K562 (cell line): Measurements from ENCODE around the gene FLCN. TPM values are rescaled to one million over a fixed set of nuclear protein-coding genes. Genes with fewer than 3 reads are reported as not detected.
A peak's percentile ranks its signal among the peaks of the same experiment; 100 is the strongest.

Experiments used
- CBFA2T2 ChIP-seq: fragments of 450-650 bp; conservative IDR thresholded peaks from 2 replicates; pipeline ENCODE4 v1.6.1; 2017; ENCODE audit warnings: mild to moderate bottlenecking
- EWSR1 ChIP-seq: fragments of 450-650 bp; IDR thresholded peaks from 2 replicates; pipeline ENCODE4 v1.6.1; 2018; ENCODE audit warnings: borderline replicate concordance, mild to moderate bottlenecking, low read depth, moderate library complexity; ENCODE audit not compliant: partially characterized antibody
- FIP1L1 ChIP-seq: fragments of 200-400 bp; formaldehyde crosslinking; IDR thresholded peaks from 2 replicates; pipeline ENCODE4 v1.6.1; 2018; ENCODE audit warnings: mild to moderate bottlenecking, low read depth, low read length; ENCODE audit not compliant: poor library complexity, severe bottlenecking
- HDAC2 ChIP-seq: fragments of 450-650 bp; IDR thresholded peaks from 2 replicates; pipeline ENCODE4 v1.6.1; 2016; ENCODE audit warnings: mild to moderate bottlenecking
- HNRNPUL1 ChIP-seq: fragments of 200-400 bp; formaldehyde crosslinking; IDR thresholded peaks from 2 replicates; pipeline ENCODE4 v1.6.1; 2017; ENCODE audit warnings: low read length
- KDM1A ChIP-seq, 2 experiments: fragments of 450-650 bp; IDR thresholded peaks; 2 replicates each; pipeline ENCODE4 v1.6.1; 2016; ENCODE audit warnings: mild to moderate bottlenecking in 2 of 2
- NONO ChIP-seq, 2 experiments: fragments of 200-400 bp in 1 of 2; fragments of 450-650 bp in 1 of 2; formaldehyde crosslinking in 1 of 2; IDR thresholded peaks; 2 replicates each; pipeline ENCODE4 v1.6.1; 2017; ENCODE audit warnings: low read depth in 2 of 2, mild to moderate bottlenecking in 2 of 2, moderate library complexity in 2 of 2, low read length in 1 of 2
- PHF21A ChIP-seq: fragments of 450-650 bp; IDR thresholded peaks from 2 replicates; pipeline ENCODE4 v1.6.1; 2017; ENCODE audit warnings: low read depth, borderline replicate concordance
- POLR2G ChIP-seq: fragments of 200-400 bp; formaldehyde crosslinking; IDR thresholded peaks from 2 replicates; pipeline ENCODE4 v1.6.1; 2017; ENCODE audit warnings: low read depth, mild to moderate bottlenecking, antibody characterized with exemption, low read length, moderate library complexity
- SAFB ChIP-seq: fragments of 200-400 bp; formaldehyde crosslinking; IDR thresholded peaks from 2 replicates; pipeline ENCODE4 v1.6.1; 2017; ENCODE audit warnings: low read depth, low read length, borderline replicate concordance
- ZBTB7A ChIP-seq: IDR thresholded peaks from 2 replicates; pipeline ENCODE4 v1.6.1; 2011; ENCODE audit warnings: low read depth, mild to moderate bottlenecking, low read length, moderate library complexity, borderline replicate concordance; ENCODE audit not compliant: control insufficient read depth
- ZFP1 ChIP-seq: fragments of 450-650 bp; formaldehyde crosslinking; IDR thresholded peaks from 2 replicates; pipeline ENCODE4 v1.4.0; 2020; ENCODE audit warnings: mild to moderate bottlenecking, mixed read lengths
- polyA plus RNA-seq, 8 experiments: library from polyadenylated mRNA; depleted of rRNA in 4 of 8; stranded (reverse) in 5 of 8; unstranded in 3 of 8; fragments of >200 nt; fragmentation: Nextera tagmentation in 2 of 8; fragmentation: Illumina TruSeq in 1 of 8; extraction: Ambion mirVana in 2 of 8; extraction: Trizol in 1 of 8; gene quantifications; 2 replicates each; pipeline versions ENCODE4 v1.2.1 to v1.2.3, GENCODE V29; 2011 to 2014; ENCODE audit warnings: inconsistent platforms in 1 of 8, missing spikeins in 1 of 8
- total RNA-seq, 7 experiments: library from RNA; depleted of rRNA in 6 of 7; stranded (reverse); fragments of >200 nt in 6 of 7; fragmentation: Illumina TruSeq in 2 of 7; extraction: Trizol in 2 of 7; gene quantifications; 2 replicates each; pipeline versions ENCODE4 v1.2.1 to v1.2.3, GENCODE V29; 2011 to 2021; ENCODE audit warnings: low replicate concordance in 1 of 7
- TF ChIP-seq, protein P1 (sequence below): fragments of 250-450 bp; sonication (Bioruptor Pico); IDR thresholded peaks from 2 replicates; pipeline ENCODE4 v1.5.0; 2020; ENCODE audit warnings: mild to moderate bottlenecking, borderline replicate concordance
- TF ChIP-seq, protein P2 (sequence below), 2 experiments: fragments of 450-650 bp; IDR thresholded peaks; 2 replicates each; pipeline ENCODE4 v1.6.1; 2018; ENCODE audit warnings: mild to moderate bottlenecking in 2 of 2, low read depth in 1 of 2; ENCODE audit not compliant: partially characterized antibody in 2 of 2
- TF ChIP-seq, protein P3 (sequence below): fragments of 200-800 bp; sonication (Bioruptor generic); IDR thresholded peaks from 2 replicates; pipeline ENCODE4 v1.6.1; 2017; ENCODE audit warnings: missing genetic modification characterization, missing compliant biosample characterization
- TF ChIP-seq, protein P4 (sequence below): fragments of 250-450 bp; sonication (Bioruptor Pico); IDR thresholded peaks from 2 replicates; pipeline ENCODE4 v1.8.0; 2021; ENCODE audit warnings: moderate library complexity, mild to moderate bottlenecking, inconsistent platforms
- TF ChIP-seq, protein P5 (sequence below), 2 experiments: fragments of 450-650 bp in 1 of 2; sonication (generic) in 1 of 2; formaldehyde crosslinking in 1 of 2; IDR thresholded peaks in 1 of 2; conservative IDR thresholded peaks in 1 of 2; 2 replicates each; pipeline versions ENCODE4 v1.6.1 to v1.8.1; 2016 to 2023; ENCODE audit warnings: mild to moderate bottlenecking in 2 of 2, moderate library complexity in 2 of 2, inconsistent platforms in 1 of 2, missing genetic modification reagents in 1 of 2

FLCN gene
- total and polyA plus RNA-seq, 9 of the 15 experiments (the other 6 are each of a cell fraction or from before 2014, with no cell fraction given): 1.6 to 33.5 (median 10.9) TPM

DNA sequence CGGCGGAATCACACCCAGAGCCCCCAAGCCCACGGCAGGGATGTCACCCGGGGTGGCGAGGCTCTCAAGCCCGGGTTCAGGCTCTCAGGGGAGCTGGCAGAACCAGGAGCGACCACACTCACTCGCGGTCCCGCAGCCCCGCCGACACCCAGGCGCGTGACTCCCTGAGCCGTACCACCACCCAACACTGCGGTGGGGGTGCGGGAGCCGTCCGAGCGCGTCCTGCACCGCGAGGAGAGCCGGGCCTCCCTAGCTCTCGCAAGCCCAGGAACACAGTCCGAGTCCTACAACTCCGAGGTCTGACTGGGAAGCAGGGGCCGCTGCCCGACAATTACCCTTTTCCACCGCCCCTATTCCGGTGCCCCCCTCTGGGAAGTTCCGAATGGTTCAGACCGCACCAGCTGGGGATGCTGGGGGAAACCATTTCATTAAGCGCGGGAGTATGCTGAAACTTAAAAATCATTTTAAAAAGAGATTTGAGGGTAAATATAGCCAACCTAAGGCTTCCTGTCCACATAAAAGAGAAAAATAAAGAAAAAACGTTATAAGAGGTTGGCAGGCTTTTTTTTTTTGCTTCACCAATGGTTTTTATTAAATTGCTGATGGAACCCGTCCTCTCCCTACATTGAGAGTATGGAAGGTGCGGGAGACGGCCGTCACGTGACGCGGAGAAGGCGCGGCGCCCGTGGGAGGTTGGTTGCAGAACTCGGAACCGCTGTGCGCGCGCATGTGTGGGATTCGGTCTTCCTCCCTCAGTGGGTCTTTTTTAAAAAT lies at the start of gene FLCN (continued):
- TF ChIP-seq, protein P1, sequence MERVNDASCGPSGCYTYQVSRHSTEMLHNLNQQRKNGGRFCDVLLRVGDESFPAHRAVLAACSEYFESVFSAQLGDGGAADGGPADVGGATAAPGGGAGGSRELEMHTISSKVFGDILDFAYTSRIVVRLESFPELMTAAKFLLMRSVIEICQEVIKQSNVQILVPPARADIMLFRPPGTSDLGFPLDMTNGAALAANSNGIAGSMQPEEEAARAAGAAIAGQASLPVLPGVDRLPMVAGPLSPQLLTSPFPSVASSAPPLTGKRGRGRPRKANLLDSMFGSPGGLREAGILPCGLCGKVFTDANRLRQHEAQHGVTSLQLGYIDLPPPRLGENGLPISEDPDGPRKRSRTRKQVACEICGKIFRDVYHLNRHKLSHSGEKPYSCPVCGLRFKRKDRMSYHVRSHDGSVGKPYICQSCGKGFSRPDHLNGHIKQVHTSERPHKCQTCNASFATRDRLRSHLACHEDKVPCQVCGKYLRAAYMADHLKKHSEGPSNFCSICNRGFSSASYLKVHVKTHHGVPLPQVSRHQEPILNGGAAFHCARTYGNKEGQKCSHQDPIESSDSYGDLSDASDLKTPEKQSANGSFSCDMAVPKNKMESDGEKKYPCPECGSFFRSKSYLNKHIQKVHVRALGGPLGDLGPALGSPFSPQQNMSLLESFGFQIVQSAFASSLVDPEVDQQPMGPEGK (CRISPR knock-in tag): no peak
- TF ChIP-seq EWSR1 (no peak), POLR2G (peak; percentile 89), FIP1L1 (peak; percentile 43), ZFP1 (no peak), ZBTB7A (no peak; the same call in none of the 2 replicates), PHF21A (peak; percentile 76; the same call in 1 of the 2 replicates), HDAC2 (no peak), KDM1A (IDR thresholded peaks at IDR 0.05) (no peak), SAFB (peak; percentile 92), HNRNPUL1 (no peak), NONO (IDR thresholded peaks at IDR 0.05; ENCODE audit: low read depth in 2 of 2, low read length in 1 of 2) (peak in 1 of 2 experiments; percentile 100; a peak in 3 of 4 replicates), CBFA2T2 (peak; percentile 82)
- TF ChIP-seq, protein P2, sequence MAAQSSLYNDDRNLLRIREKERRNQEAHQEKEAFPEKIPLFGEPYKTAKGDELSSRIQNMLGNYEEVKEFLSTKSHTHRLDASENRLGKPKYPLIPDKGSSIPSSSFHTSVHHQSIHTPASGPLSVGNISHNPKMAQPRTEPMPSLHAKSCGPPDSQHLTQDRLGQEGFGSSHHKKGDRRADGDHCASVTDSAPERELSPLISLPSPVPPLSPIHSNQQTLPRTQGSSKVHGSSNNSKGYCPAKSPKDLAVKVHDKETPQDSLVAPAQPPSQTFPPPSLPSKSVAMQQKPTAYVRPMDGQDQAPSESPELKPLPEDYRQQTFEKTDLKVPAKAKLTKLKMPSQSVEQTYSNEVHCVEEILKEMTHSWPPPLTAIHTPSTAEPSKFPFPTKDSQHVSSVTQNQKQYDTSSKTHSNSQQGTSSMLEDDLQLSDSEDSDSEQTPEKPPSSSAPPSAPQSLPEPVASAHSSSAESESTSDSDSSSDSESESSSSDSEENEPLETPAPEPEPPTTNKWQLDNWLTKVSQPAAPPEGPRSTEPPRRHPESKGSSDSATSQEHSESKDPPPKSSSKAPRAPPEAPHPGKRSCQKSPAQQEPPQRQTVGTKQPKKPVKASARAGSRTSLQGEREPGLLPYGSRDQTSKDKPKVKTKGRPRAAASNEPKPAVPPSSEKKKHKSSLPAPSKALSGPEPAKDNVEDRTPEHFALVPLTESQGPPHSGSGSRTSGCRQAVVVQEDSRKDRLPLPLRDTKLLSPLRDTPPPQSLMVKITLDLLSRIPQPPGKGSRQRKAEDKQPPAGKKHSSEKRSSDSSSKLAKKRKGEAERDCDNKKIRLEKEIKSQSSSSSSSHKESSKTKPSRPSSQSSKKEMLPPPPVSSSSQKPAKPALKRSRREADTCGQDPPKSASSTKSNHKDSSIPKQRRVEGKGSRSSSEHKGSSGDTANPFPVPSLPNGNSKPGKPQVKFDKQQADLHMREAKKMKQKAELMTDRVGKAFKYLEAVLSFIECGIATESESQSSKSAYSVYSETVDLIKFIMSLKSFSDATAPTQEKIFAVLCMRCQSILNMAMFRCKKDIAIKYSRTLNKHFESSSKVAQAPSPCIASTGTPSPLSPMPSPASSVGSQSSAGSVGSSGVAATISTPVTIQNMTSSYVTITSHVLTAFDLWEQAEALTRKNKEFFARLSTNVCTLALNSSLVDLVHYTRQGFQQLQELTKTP (IDR thresholded peaks at IDR 0.05; ENCODE audit: low read depth in 1 of 2, partially characterized antibody in 2 of 2): peak in 1 of 2 experiments; percentile 50
- TF ChIP-seq, protein P3, sequence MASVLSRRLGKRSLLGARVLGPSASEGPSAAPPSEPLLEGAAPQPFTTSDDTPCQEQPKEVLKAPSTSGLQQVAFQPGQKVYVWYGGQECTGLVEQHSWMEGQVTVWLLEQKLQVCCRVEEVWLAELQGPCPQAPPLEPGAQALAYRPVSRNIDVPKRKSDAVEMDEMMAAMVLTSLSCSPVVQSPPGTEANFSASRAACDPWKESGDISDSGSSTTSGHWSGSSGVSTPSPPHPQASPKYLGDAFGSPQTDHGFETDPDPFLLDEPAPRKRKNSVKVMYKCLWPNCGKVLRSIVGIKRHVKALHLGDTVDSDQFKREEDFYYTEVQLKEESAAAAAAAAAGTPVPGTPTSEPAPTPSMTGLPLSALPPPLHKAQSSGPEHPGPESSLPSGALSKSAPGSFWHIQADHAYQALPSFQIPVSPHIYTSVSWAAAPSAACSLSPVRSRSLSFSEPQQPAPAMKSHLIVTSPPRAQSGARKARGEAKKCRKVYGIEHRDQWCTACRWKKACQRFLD (CRISPR knock-in tag): 0 out of 2 replicates have a peak, but pooled peaks have one; percentile 6
- TF ChIP-seq, protein P4, sequence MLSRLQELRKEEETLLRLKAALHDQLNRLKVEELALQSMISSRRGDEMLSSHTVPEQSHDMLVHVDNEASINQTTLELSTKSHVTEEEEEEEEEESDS: no peak
- TF ChIP-seq, protein P5, sequence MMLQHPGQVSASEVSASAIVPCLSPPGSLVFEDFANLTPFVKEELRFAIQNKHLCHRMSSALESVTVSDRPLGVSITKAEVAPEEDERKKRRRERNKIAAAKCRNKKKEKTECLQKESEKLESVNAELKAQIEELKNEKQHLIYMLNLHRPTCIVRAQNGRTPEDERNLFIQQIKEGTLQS (IDR thresholded peaks at IDR 0.05): peak; percentile 52
- TF ChIP-seq, protein P5 (CRISPR knock-in tag; conservative IDR thresholded peaks at IDR 0.05): no peak
